ENCODE data around the gene AAR2. TPM values are rescaled to one million over a fixed set of nuclear protein-coding genes. Genes with fewer than 3 reads are reported as not detected.

Gene AAR2
- total and polyA plus RNA-seq, 2 experiments from 2014 or later: 34.3 to 35.4 TPM

DNA sequence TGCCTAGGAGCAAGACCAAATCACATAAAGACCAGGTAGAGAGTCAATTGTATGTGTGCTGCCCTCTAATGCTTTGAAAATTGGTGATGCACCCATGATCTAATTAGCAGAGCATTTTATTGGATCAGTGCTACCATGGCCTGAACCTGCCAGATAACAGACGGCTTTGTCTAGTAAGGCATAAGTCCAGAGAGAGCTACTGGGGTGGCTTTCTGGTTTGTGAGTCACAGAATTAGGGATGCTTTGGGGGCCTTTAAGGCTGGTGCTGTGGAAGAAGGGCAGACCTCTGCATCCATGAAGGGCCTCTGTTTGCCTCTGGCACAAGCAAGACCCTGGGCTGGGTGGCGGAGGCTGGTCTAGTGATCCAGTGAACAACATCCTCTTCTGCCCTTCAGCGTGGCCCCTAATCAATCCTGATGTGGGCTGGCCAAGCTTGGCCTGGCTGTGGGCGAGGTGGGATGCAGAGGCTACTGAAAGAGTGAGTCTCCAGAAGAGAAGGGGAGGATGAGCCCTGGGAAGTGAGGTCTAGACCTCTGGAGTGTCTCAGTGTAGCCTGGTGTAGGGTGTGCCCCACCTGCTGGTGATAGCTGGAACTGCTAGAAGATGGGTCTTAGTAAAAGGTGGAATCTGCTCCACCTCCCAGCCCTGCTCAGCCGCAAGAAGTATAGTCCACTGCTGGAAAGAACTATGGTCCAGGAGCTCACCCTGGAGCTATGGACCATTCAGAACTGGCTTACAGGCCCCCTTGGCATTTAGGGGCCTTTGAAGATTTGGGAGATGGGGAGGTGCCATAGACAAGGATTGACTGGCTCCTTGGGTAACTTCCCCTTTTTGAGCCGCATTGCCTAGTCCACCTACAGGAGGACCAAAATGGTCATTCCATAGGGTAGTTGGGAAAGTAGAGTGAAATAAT, 36.7 kb upstream of the AAR2 start:
- Histone ChIP-seq H3K4me2 (ENCODE audit: unreplicated experiment) (no peak overlapping the region), H3F3A (ENCODE audit: insufficient read depth) (no peaks in the 10 kb centered on the region), H3K79me2 (ENCODE audit: insufficient read depth) (no peaks in the 10 kb centered on the region), H3K4me3 (no peak overlapping the region), H3K9me2 (ENCODE audit: insufficient read depth) (no peaks in the 10 kb centered on the region), H3K36me3 (ENCODE audit: low read depth) (no peaks in the 10 kb centered on the region), H2AFZ (no peak overlapping the region), H3K9ac (no peak overlapping the region), H3K4me1 (ENCODE audit: insufficient read depth) (no peaks in the 10 kb centered on the region), H3K27me3 (replicated peaks; ENCODE audit: insufficient read depth) (no peaks in the 10 kb centered on the region), H4K20me1 (ENCODE audit: insufficient read depth) (no peaks in the 10 kb centered on the region), H3K27ac (no peak overlapping the region), H3K9me3 (ENCODE audit: low read depth) (no peaks in the 10 kb centered on the region)
- WGBS, 2 experiments (ENCODE audit: low coverage in 1 of 2, low lambda C conversion rate in 2 of 2, missing lambda C conversion rate in 2 of 2): 57 to 60% methylated on average over 6 of the region's 6 CpGs
- no peak for TF ChIP-seq EZH2 (IDR thresholded peaks at IDR 0.05; ENCODE audit: insufficient read depth, poor library complexity, severe bottlenecking)
- no peak for TF ChIP-seq EZH2phosphoT487 (IDR thresholded peaks at IDR 0.05; ENCODE audit: insufficient read depth, low read depth)
- in situ Hi-C loops (cut with MboI): loop anchor here (10.0 kb wide), 1 partner anchor 235 kb away; no protein-coding TSS in a partner anchor
- peak; percentile 71 for DNase-seq

DNA sequence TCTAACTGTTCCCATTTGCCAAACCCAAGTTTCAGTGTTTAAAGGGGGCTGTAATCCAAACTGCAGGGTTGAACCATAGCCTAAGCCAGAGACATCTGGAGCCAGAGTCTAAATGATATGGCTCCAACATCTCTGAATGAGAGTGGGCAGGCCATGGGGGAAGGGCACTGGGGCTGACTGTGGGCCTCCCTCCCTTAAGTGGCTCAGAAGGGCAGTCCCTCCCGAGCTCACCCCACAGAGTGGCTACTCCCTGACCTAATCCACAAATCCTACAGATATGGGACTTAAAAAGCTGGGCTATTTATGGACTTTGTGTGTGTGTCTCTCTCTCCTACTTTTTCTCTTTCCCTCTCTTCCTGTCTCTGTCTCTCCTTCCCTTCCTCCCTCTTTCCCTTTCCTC, 35.8 kb upstream of the AAR2 start:
- no peak overlapping the region for H3K4me3 ChIP-seq
- TF ChIP-seq EZH2 (IDR thresholded peaks at IDR 0.05; ENCODE audit: insufficient read depth, poor library complexity, severe bottlenecking) (no peak), EZH2phosphoT487 (IDR thresholded peaks at IDR 0.05; ENCODE audit: insufficient read depth, low read depth) (no peak)
- no peaks in the 10 kb centered on the region for H3K36me3 ChIP-seq (ENCODE audit: low read depth)
- H3K27me3 ChIP-seq (replicated peaks; ENCODE audit: insufficient read depth): no peaks in the 10 kb centered on the region
- no peak overlapping the region for H2AFZ ChIP-seq
- H3K4me2 ChIP-seq (ENCODE audit: unreplicated experiment): no peak overlapping the region
- 100% methylated on average over 1 of the region's 1 CpG for WGBS, 2 experiments (ENCODE audit: low coverage in 1 of 2, low lambda C conversion rate in 2 of 2, missing lambda C conversion rate in 2 of 2)
- no peaks in the 10 kb centered on the region for H3K9me2 ChIP-seq (ENCODE audit: insufficient read depth)
- H4K20me1 ChIP-seq (ENCODE audit: insufficient read depth): no peaks in the 10 kb centered on the region
- H3K4me1 ChIP-seq (ENCODE audit: insufficient read depth): no peaks in the 10 kb centered on the region
- H3K9ac ChIP-seq: no peak overlapping the region
- no peaks in the 10 kb centered on the region for H3K79me2 ChIP-seq (ENCODE audit: insufficient read depth)
- no peaks in the 10 kb centered on the region for H3F3A ChIP-seq (ENCODE audit: insufficient read depth)
- no peaks in the 10 kb centered on the region for H3K9me3 ChIP-seq (ENCODE audit: low read depth)
- H3K27ac ChIP-seq: no peak overlapping the region
- in situ Hi-C loops (cut with MboI): loop anchor here (10.0 kb wide), 1 partner anchor 234 kb away; no protein-coding TSS in a partner anchor
- DNase-seq: no peak

GRCh38 chr20:36201198-36201597, 35.1 kb upstream of the AAR2 start:
- in situ Hi-C loops (cut with MboI): loop anchor here (10.0 kb wide), 1 partner anchor 234 kb away; no protein-coding TSS in a partner anchor
- H4K20me1 ChIP-seq (ENCODE audit: insufficient read depth): no peaks in the 10 kb centered on the region

GRCh38 chr20:36202891-36203338, 33.4 kb upstream of the AAR2 start:
- no peaks in the 10 kb centered on the region for H3K4me1 ChIP-seq (ENCODE audit: insufficient read depth)
- H3K36me3 ChIP-seq (ENCODE audit: low read depth): no peaks in the 10 kb centered on the region
- no peaks in the 10 kb centered on the region for H3K9me3 ChIP-seq (ENCODE audit: low read depth)
- WGBS, 2 experiments (ENCODE audit: low coverage in 1 of 2, low lambda C conversion rate in 2 of 2, missing lambda C conversion rate in 2 of 2): 32 to 34% methylated on average over 18 of the region's 18 CpGs
- no peak overlapping the region for H3K4me2 ChIP-seq (ENCODE audit: unreplicated experiment)
- DNase-seq: peak; percentile 55
- no peaks in the 10 kb centered on the region for H3K27me3 ChIP-seq (replicated peaks; ENCODE audit: insufficient read depth)
- H3K9ac ChIP-seq: no peak overlapping the region
- in situ Hi-C loops (cut with MboI): loop anchor here (10.0 kb wide), 1 partner anchor 232 kb away; no protein-coding TSS in a partner anchor
- H3F3A ChIP-seq (ENCODE audit: insufficient read depth): no peaks in the 10 kb centered on the region
- H3K4me3 ChIP-seq: no peak overlapping the region
- no peak for TF ChIP-seq EZH2phosphoT487 (IDR thresholded peaks at IDR 0.05; ENCODE audit: insufficient read depth, low read depth)
- TF ChIP-seq EZH2 (IDR thresholded peaks at IDR 0.05; ENCODE audit: insufficient read depth, poor library complexity, severe bottlenecking): no peak
- no peak overlapping the region for H2AFZ ChIP-seq
- no peaks in the 10 kb centered on the region for H3K9me2 ChIP-seq (ENCODE audit: insufficient read depth)
- H3K79me2 ChIP-seq (ENCODE audit: insufficient read depth): no peaks in the 10 kb centered on the region
- no peak overlapping the region for H3K27ac ChIP-seq
- H4K20me1 ChIP-seq (ENCODE audit: insufficient read depth): no peaks in the 10 kb centered on the region

More at GRCh38 chr20:36201198-36201597, 35.1 kb upstream of the AAR2 start:
- H3K4me3 ChIP-seq: no peak overlapping the region
- H3K27me3 ChIP-seq (replicated peaks; ENCODE audit: insufficient read depth): no peaks in the 10 kb centered on the region
- no peak overlapping the region for H3K4me2 ChIP-seq (ENCODE audit: unreplicated experiment)
- WGBS, 2 experiments (ENCODE audit: low coverage in 1 of 2, low lambda C conversion rate in 2 of 2, missing lambda C conversion rate in 2 of 2): 69 to 76% methylated on average over 4 of the region's 4 CpGs
- H3K36me3 ChIP-seq (ENCODE audit: low read depth): no peaks in the 10 kb centered on the region
- no peak overlapping the region for H3K9ac ChIP-seq
- H3K4me1 ChIP-seq (ENCODE audit: insufficient read depth): no peaks in the 10 kb centered on the region
- no peak overlapping the region for H3K27ac ChIP-seq
- no peaks in the 10 kb centered on the region for H3K9me3 ChIP-seq (ENCODE audit: low read depth)
- DNase-seq: no peak
- H3K9me2 ChIP-seq (ENCODE audit: insufficient read depth): no peaks in the 10 kb centered on the region
- no peaks in the 10 kb centered on the region for H3K79me2 ChIP-seq (ENCODE audit: insufficient read depth)
- H3F3A ChIP-seq (ENCODE audit: insufficient read depth): no peaks in the 10 kb centered on the region
- H2AFZ ChIP-seq: no peak overlapping the region
- no peak for TF ChIP-seq EZH2 (IDR thresholded peaks at IDR 0.05; ENCODE audit: insufficient read depth, poor library complexity, severe bottlenecking)
- TF ChIP-seq EZH2phosphoT487 (IDR thresholded peaks at IDR 0.05; ENCODE audit: insufficient read depth, low read depth): no peak

Data from GM23248 (cell line).